ENCODE results near the gene DNAJA2.

DNA sequence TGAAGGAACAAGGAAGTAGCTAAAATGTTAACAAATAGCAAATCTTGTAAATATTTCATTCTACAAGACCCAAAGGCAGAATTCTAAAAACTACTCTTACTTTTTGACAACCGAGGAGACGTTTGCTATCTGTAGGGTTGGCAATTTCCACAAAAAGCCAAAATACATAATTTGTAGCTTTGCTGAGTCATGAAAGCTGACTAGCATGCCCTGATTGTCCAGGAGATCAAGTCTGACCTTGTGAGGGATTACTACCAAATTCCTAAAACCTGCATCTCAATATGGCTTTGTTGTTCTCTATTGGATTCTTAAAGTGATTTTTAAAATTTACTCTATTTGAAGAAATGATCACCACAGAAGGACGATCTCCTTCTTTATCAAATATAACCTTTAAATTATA, 10.8 kb downstream of the DNAJA2 start:
- no peak for TF ChIP-seq POLR2A (IDR thresholded peaks at IDR 0.05)
- TF ChIP-seq, protein P1, sequence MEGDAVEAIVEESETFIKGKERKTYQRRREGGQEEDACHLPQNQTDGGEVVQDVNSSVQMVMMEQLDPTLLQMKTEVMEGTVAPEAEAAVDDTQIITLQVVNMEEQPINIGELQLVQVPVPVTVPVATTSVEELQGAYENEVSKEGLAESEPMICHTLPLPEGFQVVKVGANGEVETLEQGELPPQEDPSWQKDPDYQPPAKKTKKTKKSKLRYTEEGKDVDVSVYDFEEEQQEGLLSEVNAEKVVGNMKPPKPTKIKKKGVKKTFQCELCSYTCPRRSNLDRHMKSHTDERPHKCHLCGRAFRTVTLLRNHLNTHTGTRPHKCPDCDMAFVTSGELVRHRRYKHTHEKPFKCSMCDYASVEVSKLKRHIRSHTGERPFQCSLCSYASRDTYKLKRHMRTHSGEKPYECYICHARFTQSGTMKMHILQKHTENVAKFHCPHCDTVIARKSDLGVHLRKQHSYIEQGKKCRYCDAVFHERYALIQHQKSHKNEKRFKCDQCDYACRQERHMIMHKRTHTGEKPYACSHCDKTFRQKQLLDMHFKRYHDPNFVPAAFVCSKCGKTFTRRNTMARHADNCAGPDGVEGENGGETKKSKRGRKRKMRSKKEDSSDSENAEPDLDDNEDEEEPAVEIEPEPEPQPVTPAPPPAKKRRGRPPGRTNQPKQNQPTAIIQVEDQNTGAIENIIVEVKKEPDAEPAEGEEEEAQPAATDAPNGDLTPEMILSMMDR (IDR thresholded peaks at IDR 0.05) = no peak
- TF ChIP-seq EP300 (IDR thresholded peaks at IDR 0.05) = no peak

Measured in ovary (tissue), 3 donors.